H9 (cell line): ENCODE measurements around the gene RHEBL1. TPM values are rescaled to one million over a fixed set of nuclear protein-coding genes. Genes with fewer than 3 reads are reported as not detected.

Source experiments
- DNase-seq: peaks from one replicate; pipeline ENCODE4 v3.0.0-alpha.2; 2017
- H2AFZ ChIP-seq: one replicate; pipeline ENCODE4 v1.6.1; 2013; ENCODE audit warnings: mild to moderate bottlenecking, low read length, control low read depth, moderate library complexity
- H2AK5ac ChIP-seq: 2 replicates; pipeline ENCODE4 v1.6.1; 2013; ENCODE audit warnings: low read length, control low read depth, mixed read lengths; ENCODE audit not compliant: insufficient read length
- H2BK120ac ChIP-seq: one replicate; pipeline ENCODE4 v1.6.1; 2013; ENCODE audit warnings: low read depth, mild to moderate bottlenecking, low read length, control low read depth, inconsistent platforms; ENCODE audit not compliant: poor library complexity, severe bottlenecking
- H2BK12ac ChIP-seq: 2 replicates; pipeline ENCODE4 v1.6.1; 2013; ENCODE audit warnings: low read length, control low read depth, mixed read lengths, low read depth; ENCODE audit not compliant: insufficient read length
- H2BK15ac ChIP-seq: 2 replicates; pipeline ENCODE4 v1.6.1; 2013; ENCODE audit warnings: low read depth, low read length, control low read depth
- H2BK20ac ChIP-seq: one replicate; pipeline ENCODE4 v1.6.1; 2013; ENCODE audit warnings: low read depth, mild to moderate bottlenecking, low read length, control low read depth, inconsistent platforms; ENCODE audit not compliant: poor library complexity, severe bottlenecking
- H2BK5ac ChIP-seq: 2 replicates; pipeline ENCODE4 v1.6.1; 2013; ENCODE audit warnings: low read length, control low read depth, mixed read lengths; ENCODE audit not compliant: insufficient read length
- H3K14ac ChIP-seq: 2 replicates; pipeline ENCODE4 v1.6.1; 2013; ENCODE audit warnings: low read length, control low read depth; ENCODE audit not compliant: insufficient read depth
- H3K18ac ChIP-seq: 2 replicates; pipeline ENCODE4 v1.6.1; 2013; ENCODE audit warnings: low read depth, mild to moderate bottlenecking, mixed read lengths, low read length, control low read depth; ENCODE audit not compliant: insufficient read length
- H3K23ac ChIP-seq: 2 replicates; pipeline ENCODE4 v1.6.1; 2013; ENCODE audit warnings: low read length, control low read depth, mixed read lengths, low read depth; ENCODE audit not compliant: insufficient read length
- H3K23me2 ChIP-seq: 2 replicates; pipeline ENCODE4 v1.6.1; 2013; ENCODE audit warnings: low read depth, mild to moderate bottlenecking, mixed read lengths, low read length, control low read depth; ENCODE audit not compliant: insufficient read length, poor library complexity, severe bottlenecking
- H3K27ac ChIP-seq: 2 replicates; pipeline ENCODE4 v1.5.1; 2013; ENCODE audit warnings: low read length, control low read depth, mixed read lengths, low read depth; ENCODE audit not compliant: insufficient read length
- H3K27me3 ChIP-seq: 2 replicates; pipeline ENCODE4 v1.6.1; 2013; ENCODE audit warnings: low read length, control low read depth, inconsistent platforms; ENCODE audit not compliant: insufficient read depth
- H3K4ac ChIP-seq: 2 replicates; pipeline ENCODE4 v1.6.1; 2013; ENCODE audit warnings: low read depth, mild to moderate bottlenecking, control low read depth, inconsistent platforms, low read length, moderate library complexity
- H3K4me1 ChIP-seq: 2 replicates; pipeline ENCODE4 v1.6.1; 2013; ENCODE audit warnings: low read length, control low read depth, inconsistent platforms; ENCODE audit not compliant: insufficient read depth
- H3K4me2 ChIP-seq: 2 replicates; pipeline ENCODE4 v1.6.1; 2013; ENCODE audit warnings: low read length, control low read depth, mixed read lengths; ENCODE audit not compliant: insufficient read length, insufficient read depth
- H3K56ac ChIP-seq: 2 replicates; pipeline ENCODE4 v1.6.1; 2013; ENCODE audit warnings: low read depth, mild to moderate bottlenecking, mixed read lengths, low read length, control low read depth; ENCODE audit not compliant: insufficient read length
- H3K79me1 ChIP-seq: 2 replicates; pipeline ENCODE4 v1.6.1; 2013; ENCODE audit warnings: low read depth, mild to moderate bottlenecking, moderate library complexity, low read length, control low read depth, inconsistent platforms; ENCODE audit not compliant: insufficient read depth, poor library complexity, severe bottlenecking
- H3K79me2 ChIP-seq: 2 replicates; pipeline ENCODE4 v1.6.1; 2013; ENCODE audit warnings: low read length, control low read depth, inconsistent platforms; ENCODE audit not compliant: insufficient read depth
- H3K9ac ChIP-seq: 2 replicates; pipeline ENCODE4 v1.6.1; 2013; ENCODE audit warnings: low read length, control low read depth, mixed read lengths; ENCODE audit not compliant: insufficient read length; ENCODE audit errors: extremely low read depth
- H3K9me3 ChIP-seq: one replicate; pipeline ENCODE4 v1.6.1; 2013; ENCODE audit warnings: low read depth, low read length, inconsistent platforms; ENCODE audit not compliant: control insufficient read depth
- H3T11ph ChIP-seq: one replicate; pipeline ENCODE4 v1.6.1; 2013; ENCODE audit warnings: mild to moderate bottlenecking, low read length, control low read depth, inconsistent platforms
- H4K20me1 ChIP-seq: one replicate; pipeline ENCODE4 v1.6.1; 2013; ENCODE audit not compliant: control insufficient read depth, insufficient read length, insufficient read depth
- H4K5ac ChIP-seq: 2 replicates; pipeline ENCODE4 v1.6.1; 2013; ENCODE audit warnings: low read depth, mild to moderate bottlenecking, mixed read lengths, low read length, control low read depth; ENCODE audit not compliant: insufficient read length
- H4K8ac ChIP-seq: replicated peaks from 2 replicates; pipeline ENCODE4 v1.6.1; 2013; ENCODE audit warnings: low read length, control low read depth, mixed read lengths, low read depth; ENCODE audit not compliant: insufficient read length
- H4K91ac ChIP-seq: 2 replicates; pipeline ENCODE4 v1.6.1; 2013; ENCODE audit warnings: low read depth, mild to moderate bottlenecking, moderate library complexity, mixed read lengths, low read length, control low read depth; ENCODE audit not compliant: insufficient read length
- H3K27ac Mint-ChIP-seq, 3 experiments: 2 replicates in 2 of 3; 3 replicates in 1 of 3; pipeline ENCODE4 v1.8.0; 2020 to 2021; ENCODE audit warnings: mixed read lengths in 3 of 3, mild to moderate bottlenecking in 1 of 3, moderate library complexity in 1 of 3
- H3K27me3 Mint-ChIP-seq: 2 replicates; pipeline ENCODE4 v1.8.0; 2021; ENCODE audit warnings: low read depth, mild to moderate bottlenecking, moderate library complexity, mixed read lengths
- H3K36me3 Mint-ChIP-seq, 3 experiments: 2 replicates in 2 of 3; 3 replicates in 1 of 3; pipeline ENCODE4 v1.8.0; 2020 to 2021; ENCODE audit warnings: low read depth in 3 of 3, mixed read lengths in 3 of 3; ENCODE audit not compliant: insufficient read depth in 1 of 3
- H3K4me1 Mint-ChIP-seq, 2 experiments: 2 replicates each; pipeline ENCODE4 v1.8.0; 2020; ENCODE audit warnings: mixed read lengths in 2 of 2
- H3K4me3 Mint-ChIP-seq, 2 experiments: 2 replicates in 1 of 2; 3 replicates in 1 of 2; pipeline ENCODE4 v1.8.0; 2020 to 2021; ENCODE audit warnings: mild to moderate bottlenecking in 2 of 2, mixed read lengths in 2 of 2, moderate library complexity in 1 of 2
- H3K9me3 Mint-ChIP-seq, 2 experiments: 2 replicates in 1 of 2; 3 replicates in 1 of 2; pipeline ENCODE4 v1.8.0; 2020; ENCODE audit warnings: mild to moderate bottlenecking in 2 of 2, mixed read lengths in 2 of 2, moderate library complexity in 1 of 2
- CTCF ChIP-seq: fragments of 200-600 bp; sonication (generic); conservative IDR thresholded peaks from 3 replicates; pipeline ENCODE4 v1.8.0; 2021; ENCODE audit warnings: antibody characterized with exemption, mild to moderate bottlenecking
- whole genome bisulfite sequencing: extraction: QIAGEN DNeasy Blood & Tissue Kit; methylation state at CpG from one replicate; pipeline ENCODE4 v1.1.7; 2013; ENCODE audit warnings: missing lambda C conversion rate, low lambda C conversion rate, mixed read lengths; ENCODE audit not compliant: insufficient read length; ENCODE audit errors: extremely low coverage; 5-methylcytosine and 5-hydroxymethylcytosine counted together
- total RNA-seq: library from RNA; stranded (reverse); gene quantifications from 2 replicates; pipeline ENCODE4 v1.2.1, GENCODE V29; 2021

RHEBL1 gene
- total RNA-seq, 1 experiment from 2014 or later: 4.0 TPM

- H3K4me2 ChIP-seq: no peak overlapping the region
- DNase-seq: no peak
- no peaks in the 10 kb centered on the region for H4K20me1 ChIP-seq
- no peak for TF ChIP-seq CTCF
- WGBS: no CpG with 5 or more reads among the region's 18 CpGs
- H4K5ac ChIP-seq: no peak overlapping the region
- H3K23ac ChIP-seq: no peak overlapping the region
- H2BK5ac ChIP-seq: no peak overlapping the region
- no peak overlapping the region for H3K9ac ChIP-seq
- H2BK120ac ChIP-seq: no peak overlapping the region
- no peak overlapping the region for H3K4ac ChIP-seq
- Mint-ChIP-seq H3K4me1 (peaks cover 13 to 15% of the 10 kb centered on the region in 2 experiments), H3K9me3 (no peaks in the 10 kb centered on the region), H3K36me3 (peaks cover 77 to 95% (median 94%) of the 10 kb centered on the region in 3 experiments), H3K27me3 (no peaks in the 10 kb centered on the region), H3K27ac (0 out of 7 replicates have a peak overlapping the region, but pooled peaks of 1 of the 3 experiments have one; percentile 69), H3K4me3 (no peak overlapping the region)
- H3K56ac ChIP-seq: no peak overlapping the region
- no peaks in the 10 kb centered on the region for H3K23me2 ChIP-seq
- no peak overlapping the region for H2BK20ac ChIP-seq
- no peak overlapping the region for H3T11ph ChIP-seq
- H2AFZ ChIP-seq: no peak overlapping the region
- H3K27me3 ChIP-seq: no peaks in the 10 kb centered on the region
- no peak overlapping the region for H2AK5ac ChIP-seq
- no peak overlapping the region for H3K14ac ChIP-seq
- peaks cover 15% of the 10 kb centered on the region; the same call in 1 of the 2 replicates for H3K79me2 ChIP-seq
- no peak overlapping the region for H4K8ac ChIP-seq
- no peak overlapping the region for H2BK12ac ChIP-seq
- no peak overlapping the region for H4K91ac ChIP-seq
- H3K9me3 ChIP-seq: no peaks in the 10 kb centered on the region
- H3K27ac ChIP-seq: no peak overlapping the region
- peaks cover 4% of the 10 kb centered on the region; the same call in 1 of the 2 replicates for H3K4me1 ChIP-seq
- peaks cover 14% of the 10 kb centered on the region for H3K79me1 ChIP-seq
- H2BK15ac ChIP-seq: no peak overlapping the region
- H3K18ac ChIP-seq: no peak overlapping the region
Observed at GRCh38 chr12:49051373-49051764, 18.4 kb downstream of the RHEBL1 start.
